Neuronal stem cell (in vitro differentiated cells): Measurements from ENCODE around the gene PTGIS.
A peak's percentile ranks its signal among the peaks of the same experiment; 100 is the strongest.

ENCODE experiments used
- DNase-seq: peaks from one replicate; pipeline ENCODE4 v3.0.0-alpha.2; 2013; ENCODE audit warnings: low spot score
- H2AFZ ChIP-seq: one replicate; pipeline ENCODE4 v1.6.1; 2013; ENCODE audit warnings: mild to moderate bottlenecking, low read length, inconsistent platforms
- H2AK5ac ChIP-seq: 2 replicates; pipeline ENCODE4 v1.6.1; 2013; ENCODE audit warnings: low read depth, mild to moderate bottlenecking, inconsistent platforms, low read length, moderate library complexity, mixed read lengths
- H2BK120ac ChIP-seq: 2 replicates; pipeline ENCODE4 v1.6.1; 2013; ENCODE audit warnings: low read depth, mild to moderate bottlenecking, inconsistent platforms, low read length, moderate library complexity, mixed read lengths
- H2BK12ac ChIP-seq: one replicate; pipeline ENCODE4 v1.6.1; 2013; ENCODE audit warnings: low read length, inconsistent platforms
- H2BK15ac ChIP-seq: 2 replicates; pipeline ENCODE4 v1.6.1; 2013; ENCODE audit warnings: mild to moderate bottlenecking, low read length, inconsistent platforms, mixed read lengths
- H2BK5ac ChIP-seq: one replicate; pipeline ENCODE4 v1.6.1; 2013; ENCODE audit warnings: inconsistent platforms, mild to moderate bottlenecking, low read length, moderate library complexity
- H3K14ac ChIP-seq: one replicate; pipeline ENCODE4 v1.6.1; 2013; ENCODE audit warnings: low read length, inconsistent platforms
- H3K18ac ChIP-seq: 2 replicates; pipeline ENCODE4 v1.6.1; 2013; ENCODE audit warnings: low read length, inconsistent platforms
- H3K23ac ChIP-seq: 2 replicates; pipeline ENCODE4 v1.6.1; 2013; ENCODE audit warnings: low read depth, mild to moderate bottlenecking, mixed read lengths, low read length, inconsistent platforms; ENCODE audit not compliant: poor library complexity
- H3K27ac ChIP-seq: replicated peaks from 3 replicates; pipeline ENCODE4 v1.5.1; 2013; ENCODE audit warnings: low read length, inconsistent platforms
- H3K27me3 ChIP-seq, 3 experiments: 2 replicates each; pipeline ENCODE4 v1.6.1; 2013; ENCODE audit warnings: low read length in 3 of 3, mild to moderate bottlenecking in 2 of 3, inconsistent platforms in 1 of 3, low read depth in 1 of 3, mixed read lengths in 1 of 3, moderate library complexity in 1 of 3; ENCODE audit not compliant: control insufficient read depth in 3 of 3, insufficient read depth in 3 of 3
- H3K36me3 ChIP-seq, 2 donors: replicated peaks in 1 of 2; 2 replicates each; pipeline ENCODE4 v1.6.1; 2013; ENCODE audit warnings: low read length in 2 of 2; ENCODE audit not compliant: control insufficient read depth in 2 of 2, insufficient read depth in 2 of 2
- H3K4ac ChIP-seq: 2 replicates; pipeline ENCODE4 v1.6.1; 2013; ENCODE audit warnings: inconsistent platforms, mild to moderate bottlenecking, low read length, moderate library complexity
- H3K4me1 ChIP-seq, 2 donors: 1 replicate in 1 of 2; 2 replicates in 1 of 2; pipeline ENCODE4 v1.6.1; 2013; ENCODE audit warnings: low read length in 2 of 2, low read depth in 1 of 2; ENCODE audit not compliant: control insufficient read depth in 2 of 2, insufficient read depth in 1 of 2
- H3K4me2 ChIP-seq: one replicate; pipeline ENCODE4 v1.6.1; 2013; ENCODE audit warnings: mild to moderate bottlenecking, low read length, inconsistent platforms; ENCODE audit not compliant: insufficient read depth, poor library complexity, severe bottlenecking
- H3K4me3 ChIP-seq, 2 donors: 2 replicates each; pipeline ENCODE4 v1.5.1; 2013; ENCODE audit warnings: low read length in 2 of 2, mild to moderate bottlenecking in 2 of 2, inconsistent platforms in 1 of 2, moderate library complexity in 1 of 2
- H3K79me1 ChIP-seq: one replicate; pipeline ENCODE4 v1.6.1; 2013; ENCODE audit warnings: low read depth, mild to moderate bottlenecking, inconsistent platforms, low read length, moderate library complexity
- H3K9ac ChIP-seq: one replicate; pipeline ENCODE4 v1.6.1; 2013; ENCODE audit warnings: mild to moderate bottlenecking, low read depth, low read length, inconsistent platforms; ENCODE audit not compliant: poor library complexity
- H3K9me3 ChIP-seq, 2 donors: replicated peaks in 1 of 2; 2 replicates each; pipeline versions ENCODE3 to v1.6.1; 2013; ENCODE audit warnings: low read length in 2 of 2, mild to moderate bottlenecking in 2 of 2, inconsistent platforms in 1 of 2, low read depth in 1 of 2, mixed read lengths in 1 of 2, moderate library complexity in 1 of 2; ENCODE audit not compliant: control insufficient read depth in 2 of 2, insufficient read depth in 1 of 2
- H4K8ac ChIP-seq: one replicate; pipeline ENCODE4 v1.6.1; 2013; ENCODE audit warnings: low read depth, mild to moderate bottlenecking, inconsistent platforms, low read length, moderate library complexity
- H4K91ac ChIP-seq: one replicate; pipeline ENCODE4 v1.6.1; 2013; ENCODE audit warnings: low read length, low read depth, mild to moderate bottlenecking, inconsistent platforms; ENCODE audit not compliant: poor library complexity
- WGBS, 2 donors: extraction: QIAGEN DNeasy Blood & Tissue Kit; methylation state at CpG; one replicate each; pipeline ENCODE4 v1.1.7; 2013; ENCODE audit warnings: missing lambda C conversion rate in 2 of 2, mixed read lengths in 1 of 2; ENCODE audit not compliant: insufficient read length in 2 of 2, insufficient replicate concordance in 1 of 2; ENCODE audit errors: extremely low coverage in 2 of 2; 5-methylcytosine and 5-hydroxymethylcytosine counted together

The PTGIS gene

DNA sequence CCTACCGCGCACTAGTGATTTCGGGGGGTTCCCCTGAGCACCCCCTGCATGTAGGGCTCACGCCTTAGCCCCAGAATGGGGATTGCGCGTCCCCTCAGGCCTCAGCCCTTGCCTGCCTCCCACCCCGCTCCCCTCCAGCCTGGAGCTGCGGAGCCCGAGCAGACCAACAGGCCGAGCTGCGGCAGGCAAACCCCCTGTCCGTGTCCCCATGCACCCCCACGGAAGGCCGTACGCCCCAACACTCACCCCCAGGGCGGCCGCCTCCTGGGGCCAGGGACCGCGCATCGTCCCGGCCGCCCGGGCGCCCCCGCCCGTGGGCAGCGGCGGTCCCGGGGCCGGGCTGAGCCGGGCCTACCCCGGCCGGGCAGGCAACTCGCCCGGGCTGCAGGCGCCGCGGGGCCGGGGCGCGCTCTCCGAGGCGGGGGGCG lies 84.2 kb downstream of the PTGIS start:
- Histone ChIP-seq H3K23ac (peak overlapping the region; percentile 71), H2BK12ac (no peak overlapping the region), H3K4me1 (peaks cover 0 to 2% of the 10 kb centered on the region in 2 donors), H2BK5ac (no peak overlapping the region), H3K9ac (peak overlapping the region; percentile 80), H3K14ac (no peak overlapping the region), H4K91ac (no peak overlapping the region), H3K18ac (peak overlapping the region; percentile 51), H2AFZ (peak overlapping the region; percentile 96), H2BK120ac (no peak overlapping the region), H3K36me3 (no peaks in the 10 kb centered on the region), H3K4me2 (peak overlapping the region; percentile 97), H3K4me3 (peak overlapping the region; percentile 52 to 79), H2AK5ac (no peak overlapping the region), H3K79me1 (peaks cover 3% of the 10 kb centered on the region), H3K27me3 (peaks cover 0 to 17% (median 14%) of the 10 kb centered on the region in 3 experiments), H3K9me3 (no peaks in the 10 kb centered on the region), H3K27ac (no peak overlapping the region), H3K4ac (no peak overlapping the region), H4K8ac (no peak overlapping the region), H2BK15ac (no peak overlapping the region)
- peak; percentile 31 for DNase-seq
- WGBS, 2 donors: no CpG with 5 or more reads among the region's 44 CpGs

DNA sequence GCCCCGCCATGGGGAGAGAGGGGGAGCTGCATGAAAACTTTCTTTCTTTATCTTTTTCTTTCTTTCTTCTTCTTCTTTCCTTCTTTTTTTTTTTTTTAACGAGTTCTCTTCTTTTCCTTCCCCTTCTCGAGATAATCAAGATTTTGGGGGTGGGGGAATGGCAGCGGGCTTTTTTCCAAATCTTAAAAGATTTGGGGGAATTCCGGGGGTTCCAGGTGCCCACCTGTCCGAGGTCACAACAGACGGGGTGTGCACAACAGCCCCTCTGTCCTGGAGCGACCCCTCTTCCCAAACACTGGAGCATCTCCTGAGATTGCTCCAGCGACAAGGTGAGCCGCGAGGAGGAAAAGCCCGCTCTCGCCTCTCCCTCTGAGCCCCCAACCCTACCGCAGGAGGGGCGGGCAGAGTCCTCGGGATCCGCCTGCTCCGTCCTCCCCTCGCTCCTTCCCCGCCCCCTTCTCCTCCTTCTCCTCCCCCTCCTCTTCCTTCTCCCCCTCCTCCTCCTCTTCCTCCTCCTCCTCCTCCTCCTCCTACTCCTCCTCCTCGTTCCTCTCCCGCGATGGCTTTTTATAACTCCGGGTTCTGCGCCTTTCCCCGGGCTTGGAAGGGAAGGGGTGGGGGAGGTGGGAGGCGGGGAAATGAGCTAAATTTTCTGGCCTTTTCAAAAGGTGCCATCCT lies 84.8 kb downstream of the PTGIS start:
- Histone ChIP-seq H3K9ac (peak overlapping the region; percentile 80), H2BK120ac (no peak overlapping the region), H3K14ac (no peak overlapping the region), H3K4me2 (peak overlapping the region; percentile 97), H2AFZ (peak overlapping the region; percentile 96), H4K8ac (no peak overlapping the region), H3K36me3 (no peaks in the 10 kb centered on the region), H3K27me3 (peaks cover 0 to 17% (median 14%) of the 10 kb centered on the region in 3 experiments), H2BK15ac (no peak overlapping the region), H2BK12ac (no peak overlapping the region), H3K79me1 (peaks cover 3% of the 10 kb centered on the region), H3K23ac (peak overlapping the region; percentile 71), H3K4ac (no peak overlapping the region), H3K18ac (no peak overlapping the region), H4K91ac (no peak overlapping the region), H2AK5ac (no peak overlapping the region), H2BK5ac (no peak overlapping the region), H3K9me3 (no peaks in the 10 kb centered on the region), H3K27ac (no peak overlapping the region), H3K4me1 (peaks cover 0 to 2% of the 10 kb centered on the region in 2 donors), H3K4me3 (peak overlapping the region; percentile 52 to 79)
- no CpG with 5 or more reads among the region's 27 CpGs for WGBS, 2 donors
- DNase-seq: peak; percentile 21

DNA sequence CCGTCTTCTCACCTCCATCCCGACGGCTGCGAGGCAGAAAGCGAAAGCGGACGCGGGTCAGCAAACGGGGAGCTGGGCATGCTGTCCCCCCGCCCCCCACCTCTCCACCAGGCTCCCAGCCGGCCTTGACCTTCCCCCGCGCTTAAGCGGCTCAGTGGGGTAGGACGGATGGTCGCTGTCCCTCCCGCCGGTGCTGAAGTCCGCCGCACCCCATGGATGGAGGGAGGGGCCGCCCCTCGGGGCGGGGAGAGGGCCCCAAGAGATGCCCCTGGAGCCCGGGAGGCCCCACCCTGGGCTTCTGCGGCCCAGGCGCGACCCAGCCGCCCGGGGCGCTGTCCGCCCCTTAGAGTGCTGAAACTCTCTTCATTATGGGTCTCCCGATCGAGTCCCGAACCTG lies 85.3 kb downstream of the PTGIS start, which contains the start of gene KCNB1:
Gene KCNB1, minus strand, starts transcription at position 48 of the 397 bp plus-strand sequence. CDS start 188 bp downstream, outside the sequence.
- Histone ChIP-seq H3K18ac (peak within 1 kb of the TSS; percentile 39), H4K8ac (no peak within 1 kb of the TSS), H4K91ac (no peak within 1 kb of the TSS), H2AK5ac (no peak within 1 kb of the TSS), H3K9ac (peak within 1 kb of the TSS; percentile 80), H2BK12ac (no peak within 1 kb of the TSS), H3K4me1 (peaks cover 0 to 2% of the 10 kb centered on the region in 2 donors), H2BK15ac (no peak within 1 kb of the TSS), H3K27ac (no peak within 1 kb of the TSS), H3K9me3 (no peaks in the 10 kb centered on the region), H3K14ac (peak within 1 kb of the TSS; percentile 79), H3K36me3 (no peaks in the 10 kb centered on the region), H3K4ac (no peak within 1 kb of the TSS), H2AFZ (peak within 1 kb of the TSS; percentile 96), H3K4me2 (peak within 1 kb of the TSS; percentile 97), H3K4me3 (peak within 1 kb of the TSS; percentile 52 to 79), H3K23ac (peak within 1 kb of the TSS; percentile 89), H3K27me3 (peaks cover 0 to 17% (median 14%) of the 10 kb centered on the region in 3 experiments), H2BK5ac (no peak within 1 kb of the TSS), H3K79me1 (peaks cover 3% of the 10 kb centered on the region), H2BK120ac (no peak within 1 kb of the TSS)
- peak; percentile 86 for DNase-seq
- no CpG with 5 or more reads among the region's 34 CpGs for WGBS, 2 donors

DNA sequence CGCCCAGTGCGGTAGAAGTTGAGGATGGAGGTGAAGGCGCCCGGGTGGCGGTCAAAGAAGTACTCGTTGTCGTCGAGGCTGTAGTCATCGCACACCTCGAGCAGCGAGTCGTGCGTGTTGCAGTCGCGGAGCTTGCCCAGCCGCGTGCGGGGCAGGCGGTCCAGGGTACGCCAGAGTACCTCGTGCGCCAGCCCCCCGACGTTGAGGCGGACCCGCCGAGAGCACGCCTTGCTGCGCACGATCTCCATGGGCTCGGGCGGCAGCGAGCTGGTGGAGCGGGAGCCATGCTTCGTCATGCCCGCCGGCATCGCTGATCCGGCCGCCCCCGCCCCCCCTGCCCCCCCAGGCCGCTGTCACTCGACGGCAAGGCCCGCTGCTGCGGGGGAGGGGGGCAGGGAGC lies 85.8 kb downstream of the PTGIS start:
- Histone ChIP-seq H3K4me1 (peaks cover 0 to 2% of the 10 kb centered on the region in 2 donors), H3K27me3 (peaks cover 0 to 17% (median 14%) of the 10 kb centered on the region in 3 experiments), H3K9ac (no peak overlapping the region), H4K91ac (no peak overlapping the region), H3K4ac (no peak overlapping the region), H3K9me3 (no peaks in the 10 kb centered on the region), H3K4me2 (no peak overlapping the region), H3K14ac (peak overlapping the region; percentile 79), H2AK5ac (no peak overlapping the region), H3K36me3 (no peaks in the 10 kb centered on the region), H2BK15ac (no peak overlapping the region), H2BK120ac (no peak overlapping the region), H4K8ac (no peak overlapping the region), H3K23ac (peak overlapping the region; percentile 89), H2BK5ac (no peak overlapping the region), H2AFZ (no peak overlapping the region), H3K27ac (no peak overlapping the region), H2BK12ac (no peak overlapping the region), H3K4me3 (no peak overlapping the region), H3K18ac (peak overlapping the region; percentile 39), H3K79me1 (peaks cover 3% of the 10 kb centered on the region)
- no CpG with 5 or more reads among the region's 46 CpGs for WGBS, 2 donors
- no peak for DNase-seq
